K562 (cell line): ENCODE measurements around the gene SEC23B. TPM values are rescaled to one million over a fixed set of nuclear protein-coding genes. Genes with fewer than 3 reads are reported as not detected.

ENCODE experiments used
- ATF1 ChIP-seq, 2 experiments: fragments of 450-650 bp in 1 of 2; IDR thresholded peaks; 2 replicates each; pipeline ENCODE4 v1.6.1; 2016; ENCODE audit warnings: missing compliant biosample characterization in 1 of 2, missing genetic modification characterization in 1 of 2
- CBX3 ChIP-seq, 2 experiments: IDR thresholded peaks; 1 replicate in 1 of 2; 2 replicates in 1 of 2; pipeline ENCODE4 v1.6.1; 2012; ENCODE audit warnings: inconsistent platforms in 2 of 2, low read length in 2 of 2, borderline replicate concordance in 1 of 2, control low read depth in 1 of 2
- ESRRA ChIP-seq: fragments of 450-650 bp; IDR thresholded peaks from 2 replicates; pipeline ENCODE4 v1.6.1; 2014; ENCODE audit warnings: low read depth, mild to moderate bottlenecking, moderate library complexity, borderline replicate concordance
- FOXA1 ChIP-seq: fragments of 450-650 bp; IDR thresholded peaks from 2 replicates; pipeline ENCODE4 v1.6.1; 2016; ENCODE audit warnings: mild to moderate bottlenecking, borderline replicate concordance
- HOXB6 ChIP-seq: fragments of 250-450 bp; sonication (Bioruptor Pico); IDR thresholded peaks from 2 replicates; pipeline ENCODE4 v1.5.1; 2022; ENCODE audit warnings: mild to moderate bottlenecking, borderline replicate concordance
- KAT8 ChIP-seq: fragments of 450-650 bp; IDR thresholded peaks from 2 replicates; pipeline ENCODE4 v1.6.1; 2016; ENCODE audit warnings: low read depth, mild to moderate bottlenecking
- NR2C1 ChIP-seq, 2 experiments: fragments of 450-650 bp; IDR thresholded peaks; 2 replicates each; pipeline ENCODE4 v1.6.1; 2017; ENCODE audit warnings: mild to moderate bottlenecking in 2 of 2, antibody characterized with exemption in 1 of 2, inconsistent platforms in 1 of 2, missing compliant biosample characterization in 1 of 2, missing genetic modification characterization in 1 of 2
- RBM14 ChIP-seq: fragments of 200-400 bp; formaldehyde crosslinking; IDR thresholded peaks from 2 replicates; pipeline ENCODE4 v1.6.1; 2018; ENCODE audit warnings: low read depth, mild to moderate bottlenecking, low read length, moderate library complexity, borderline replicate concordance; ENCODE audit not compliant: insufficient read depth
- TEAD1 ChIP-seq, 2 experiments: fragments of 450-650 bp in 1 of 2; sonication (generic) in 1 of 2; formaldehyde crosslinking; IDR thresholded peaks; 2 replicates each; pipeline versions ENCODE4 v1.4.0 to v1.8.0; 2020 to 2022; ENCODE audit warnings: mild to moderate bottlenecking in 2 of 2, missing genetic modification reagents in 1 of 2
- TRIM24 ChIP-seq, 2 experiments: fragments of 450-650 bp; IDR thresholded peaks; 2 replicates each; pipeline ENCODE4 v1.6.1; 2016
- ZBTB17 ChIP-seq: fragments of 450-650 bp; formaldehyde crosslinking; IDR thresholded peaks from 2 replicates; pipeline ENCODE4 v1.4.0; 2020; ENCODE audit warnings: mild to moderate bottlenecking
- ZNF140 ChIP-seq: fragments of 250-450 bp; sonication (Bioruptor Pico); IDR thresholded peaks from 2 replicates; pipeline ENCODE4 v1.8.0; 2021; ENCODE audit warnings: moderate library complexity, mild to moderate bottlenecking, inconsistent platforms
- ZNF146 ChIP-seq: IDR thresholded peaks from one replicate; pipeline ENCODE4 v1.6.1; 2018; ENCODE audit warnings: missing compliant biosample characterization; ENCODE audit not compliant: unreplicated experiment
- ZNF699 ChIP-seq: fragments of 250-450 bp; sonication (Bioruptor Pico); IDR thresholded peaks from 2 replicates; pipeline ENCODE4 v1.8.0; 2021; ENCODE audit warnings: mild to moderate bottlenecking, moderate library complexity; ENCODE audit not compliant: insufficient replicate concordance
- polyA plus RNA-seq, 8 experiments: library from polyadenylated mRNA; depleted of rRNA in 4 of 8; stranded (reverse) in 5 of 8; unstranded in 3 of 8; fragments of >200 nt; fragmentation: Nextera tagmentation in 2 of 8; fragmentation: Illumina TruSeq in 1 of 8; extraction: Ambion mirVana in 2 of 8; extraction: Trizol in 1 of 8; gene quantifications; 2 replicates each; pipeline versions ENCODE4 v1.2.1 to v1.2.3, GENCODE V29; 2011 to 2014; ENCODE audit warnings: inconsistent platforms in 1 of 8, missing spikeins in 1 of 8
- total RNA-seq, 7 experiments: library from RNA; depleted of rRNA in 6 of 7; stranded (reverse); fragments of >200 nt in 6 of 7; fragmentation: Illumina TruSeq in 2 of 7; extraction: Trizol in 2 of 7; gene quantifications; 2 replicates each; pipeline versions ENCODE4 v1.2.1 to v1.2.3, GENCODE V29; 2011 to 2021; ENCODE audit warnings: low replicate concordance in 1 of 7
- TF ChIP-seq, protein P1 (sequence below), 2 experiments: fragments of 250-450 bp in 1 of 2; fragments of 450-650 bp in 1 of 2; sonication (Bioruptor Pico) in 1 of 2; IDR thresholded peaks; 2 replicates each; pipeline versions ENCODE4 v1.6.1 to v1.8.0; 2016 to 2021; ENCODE audit warnings: mild to moderate bottlenecking in 2 of 2, moderate library complexity in 2 of 2, missing compliant biosample characterization in 1 of 2, missing genetic modification characterization in 1 of 2
- TF ChIP-seq, protein P2 (sequence below): fragments of 250-450 bp; sonication (Bioruptor Pico); IDR thresholded peaks from 2 replicates; pipeline ENCODE4 v1.4.0; 2020
- TF ChIP-seq, protein P3 (sequence below): sonication (generic); formaldehyde crosslinking; IDR thresholded peaks from 2 replicates; pipeline ENCODE4 v1.9.0; 2022; ENCODE audit warnings: mild to moderate bottlenecking, missing genetic modification reagents
- TF ChIP-seq, protein P4 (sequence below): fragments of 450-650 bp; IDR thresholded peaks from 2 replicates; pipeline ENCODE4 v1.6.1; 2014; ENCODE audit warnings: low read depth, mild to moderate bottlenecking, moderate library complexity, borderline replicate concordance
- TF ChIP-seq, protein P5 (sequence below), 2 experiments: IDR thresholded peaks; 2 replicates each; pipeline ENCODE4 v1.6.1; 2012; ENCODE audit warnings: improper control_type of control experiment in 2 of 2, low read depth in 2 of 2, low read length in 2 of 2, borderline replicate concordance in 1 of 2

The SEC23B gene
- total and polyA plus RNA-seq, 9 of the 15 experiments (the other 6 are each of a cell fraction or from before 2014, with no cell fraction given), result 31.7 to 70.2 (median 38.5) TPM

DNA sequence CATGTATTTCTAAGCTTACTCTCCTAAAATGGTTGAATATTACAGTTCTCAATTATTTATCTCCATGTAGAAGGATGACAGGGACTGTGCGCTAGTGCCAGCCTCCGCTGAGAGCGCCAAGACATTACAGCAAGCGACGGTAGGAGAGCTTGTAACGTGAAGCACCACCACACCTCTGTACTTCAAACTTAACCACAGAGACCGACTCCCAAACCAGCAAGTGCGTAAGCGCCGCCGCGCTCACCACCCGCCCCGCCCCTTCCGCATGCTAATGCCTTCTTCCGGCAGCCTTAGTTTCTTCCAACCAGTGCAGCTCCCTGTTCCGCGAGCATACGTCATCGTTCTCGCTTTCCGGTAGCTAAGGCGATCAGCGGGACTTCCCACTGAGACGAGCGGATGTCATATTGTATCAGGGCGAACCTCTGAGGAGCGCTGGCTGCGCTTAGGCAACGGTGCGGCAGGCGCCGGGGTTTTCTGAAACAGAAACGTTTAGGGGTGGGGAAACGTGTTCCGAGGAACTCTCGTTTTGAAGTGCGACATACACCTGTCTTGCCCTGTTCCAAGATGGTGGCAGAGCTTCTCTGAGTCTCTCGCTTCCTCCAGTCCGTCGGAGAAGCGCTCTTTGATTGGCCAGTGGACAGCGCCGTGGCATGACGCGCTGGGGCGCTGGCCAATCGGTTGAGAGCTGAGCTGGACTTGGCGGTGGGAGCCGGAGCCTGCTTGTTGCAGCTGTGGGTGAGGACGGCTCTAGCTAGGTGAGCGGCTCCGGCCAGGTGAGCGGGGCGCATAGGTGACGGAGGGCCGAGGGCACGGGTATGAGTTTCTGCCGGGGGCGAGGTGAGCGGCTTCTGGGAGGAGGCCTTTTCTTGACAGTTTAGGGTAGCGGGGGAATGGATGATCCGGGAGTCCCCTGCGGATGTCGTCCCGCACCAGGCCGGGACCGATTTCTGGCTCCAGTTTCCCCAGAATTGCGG is at the start of gene SEC23B (continued):
- TF ChIP-seq HOXB6 (CRISPR knock-in tag) (no peak), TRIM24 (IDR thresholded peaks at IDR 0.05) (no peak), ATF1 (CRISPR knock-in tag; IDR thresholded peaks at IDR 0.05) (peak; percentile 53), ATF1 (tag; IDR thresholded peaks at IDR 0.05) (peak; percentile 97), TEAD1 (CRISPR knock-in tag; IDR thresholded peaks at IDR 0.05) (no peak), ZBTB17 (no peak), ZNF699 (CRISPR knock-in tag) (no peak), KAT8 (no peak), RBM14 (no peak), FOXA1 (no peak), ZNF140 (no peak), ZNF146 (CRISPR knock-in tag) (no peak), CBX3 (IDR thresholded peaks at IDR 0.05; ENCODE audit: borderline replicate concordance in 1 of 2, low read length in 2 of 2) (0 out of 3 replicates have a peak, but pooled peaks of 1 of the 2 experiments have one; percentile 17), ESRRA (peak; percentile 43; the same call in 1 of the 2 replicates), NR2C1 (IDR thresholded peaks at IDR 0.05) (no peak), NR2C1 (tag; IDR thresholded peaks at IDR 0.05) (no peak)
- TF ChIP-seq, protein P1, sequence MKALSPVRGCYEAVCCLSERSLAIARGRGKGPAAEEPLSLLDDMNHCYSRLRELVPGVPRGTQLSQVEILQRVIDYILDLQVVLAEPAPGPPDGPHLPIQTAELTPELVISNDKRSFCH (CRISPR knock-in tag; IDR thresholded peaks at IDR 0.05), result no peak
- TF ChIP-seq, protein P1 (tag; IDR thresholded peaks at IDR 0.05), result peak; percentile 29; the same call in 1 of the 2 replicates
- TF ChIP-seq, protein P2, sequence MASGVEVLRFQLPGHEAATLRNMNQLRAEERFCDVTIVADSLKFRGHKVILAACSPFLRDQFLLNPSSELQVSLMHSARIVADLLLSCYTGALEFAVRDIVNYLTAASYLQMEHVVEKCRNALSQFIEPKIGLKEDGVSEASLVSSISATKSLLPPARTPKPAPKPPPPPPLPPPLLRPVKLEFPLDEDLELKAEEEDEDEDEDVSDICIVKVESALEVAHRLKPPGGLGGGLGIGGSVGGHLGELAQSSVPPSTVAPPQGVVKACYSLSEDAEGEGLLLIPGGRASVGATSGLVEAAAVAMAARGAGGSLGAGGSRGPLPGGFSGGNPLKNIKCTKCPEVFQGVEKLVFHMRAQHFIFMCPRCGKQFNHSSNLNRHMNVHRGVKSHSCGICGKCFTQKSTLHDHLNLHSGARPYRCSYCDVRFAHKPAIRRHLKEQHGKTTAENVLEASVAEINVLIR (CRISPR knock-in tag), result peak; percentile 57; the same call in 1 of the 2 replicates
- TF ChIP-seq, protein P3, sequence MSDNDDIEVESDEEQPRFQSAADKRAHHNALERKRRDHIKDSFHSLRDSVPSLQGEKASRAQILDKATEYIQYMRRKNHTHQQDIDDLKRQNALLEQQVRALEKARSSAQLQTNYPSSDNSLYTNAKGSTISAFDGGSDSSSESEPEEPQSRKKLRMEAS (CRISPR knock-in tag), result 0 out of 2 replicates have a peak, but pooled peaks have one; percentile 31
- TF ChIP-seq, protein P4, sequence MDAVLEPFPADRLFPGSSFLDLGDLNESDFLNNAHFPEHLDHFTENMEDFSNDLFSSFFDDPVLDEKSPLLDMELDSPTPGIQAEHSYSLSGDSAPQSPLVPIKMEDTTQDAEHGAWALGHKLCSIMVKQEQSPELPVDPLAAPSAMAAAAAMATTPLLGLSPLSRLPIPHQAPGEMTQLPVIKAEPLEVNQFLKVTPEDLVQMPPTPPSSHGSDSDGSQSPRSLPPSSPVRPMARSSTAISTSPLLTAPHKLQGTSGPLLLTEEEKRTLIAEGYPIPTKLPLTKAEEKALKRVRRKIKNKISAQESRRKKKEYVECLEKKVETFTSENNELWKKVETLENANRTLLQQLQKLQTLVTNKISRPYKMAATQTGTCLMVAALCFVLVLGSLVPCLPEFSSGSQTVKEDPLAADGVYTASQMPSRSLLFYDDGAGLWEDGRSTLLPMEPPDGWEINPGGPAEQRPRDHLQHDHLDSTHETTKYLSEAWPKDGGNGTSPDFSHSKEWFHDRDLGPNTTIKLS, result peak; percentile 73; the same call in 1 of the 2 replicates
- TF ChIP-seq, protein P5, sequence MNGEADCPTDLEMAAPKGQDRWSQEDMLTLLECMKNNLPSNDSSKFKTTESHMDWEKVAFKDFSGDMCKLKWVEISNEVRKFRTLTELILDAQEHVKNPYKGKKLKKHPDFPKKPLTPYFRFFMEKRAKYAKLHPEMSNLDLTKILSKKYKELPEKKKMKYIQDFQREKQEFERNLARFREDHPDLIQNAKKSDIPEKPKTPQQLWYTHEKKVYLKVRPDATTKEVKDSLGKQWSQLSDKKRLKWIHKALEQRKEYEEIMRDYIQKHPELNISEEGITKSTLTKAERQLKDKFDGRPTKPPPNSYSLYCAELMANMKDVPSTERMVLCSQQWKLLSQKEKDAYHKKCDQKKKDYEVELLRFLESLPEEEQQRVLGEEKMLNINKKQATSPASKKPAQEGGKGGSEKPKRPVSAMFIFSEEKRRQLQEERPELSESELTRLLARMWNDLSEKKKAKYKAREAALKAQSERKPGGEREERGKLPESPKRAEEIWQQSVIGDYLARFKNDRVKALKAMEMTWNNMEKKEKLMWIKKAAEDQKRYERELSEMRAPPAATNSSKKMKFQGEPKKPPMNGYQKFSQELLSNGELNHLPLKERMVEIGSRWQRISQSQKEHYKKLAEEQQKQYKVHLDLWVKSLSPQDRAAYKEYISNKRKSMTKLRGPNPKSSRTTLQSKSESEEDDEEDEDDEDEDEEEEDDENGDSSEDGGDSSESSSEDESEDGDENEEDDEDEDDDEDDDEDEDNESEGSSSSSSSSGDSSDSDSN (IDR thresholded peaks at IDR 0.05; ENCODE audit: borderline replicate concordance in 1 of 2, low read depth in 2 of 2, low read length in 2 of 2), result no peak
